Measurements from ENCODE around the gene ATP7B.

DNA sequence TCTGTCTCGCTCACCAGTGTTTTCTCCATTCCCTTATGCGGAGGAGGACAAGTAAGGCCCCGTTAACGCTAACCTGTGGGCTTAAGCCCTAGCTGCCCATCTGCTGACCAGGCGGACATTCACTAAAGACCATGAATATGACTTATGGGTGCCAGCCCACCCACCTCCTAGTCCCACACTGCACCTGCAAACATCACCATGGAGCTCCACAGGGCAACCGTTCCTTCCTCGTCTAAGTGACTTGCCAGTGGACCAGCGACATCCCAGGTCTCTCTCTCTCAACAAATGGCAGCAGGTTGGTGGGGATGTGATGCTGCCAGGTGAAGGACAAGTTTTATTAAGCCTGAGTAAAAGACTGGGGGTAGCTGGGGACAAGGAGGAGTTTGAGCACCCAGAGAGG lies 94.3 kb downstream of the ATP7B start:
- TF ChIP-seq SUZ12 (IDR thresholded peaks at IDR 0.05), result no peak
- TF ChIP-seq FOXA1 (IDR thresholded peaks at IDR 0.05), result no peak
- TF ChIP-seq ARNT (IDR thresholded peaks at IDR 0.05), result no peak
- TF ChIP-seq SP1 (IDR thresholded peaks at IDR 0.05), result no peak

Measured in HEK293T (cell line).